ENCODE data around the gene IL6R.

- TF ChIP-seq CTCF (IDR thresholded peaks at IDR 0.05; ENCODE audit: low read depth, low read length) (peak; percentile 14), POLR2A (IDR thresholded peaks at IDR 0.05; ENCODE audit: extremely low read depth, insufficient read length) (no peak)
These were observed 73.5 kb downstream of the IL6R start for GRCh38 chr1:154478639-154479038.

Data from NB4 (cell line).